ENCODE results near the gene TMEM125. TPM values are rescaled to one million over a fixed set of nuclear protein-coding genes. Genes with fewer than 3 reads are reported as not detected.
A peak's percentile ranks its signal among the peaks of the same experiment; 100 is the strongest.

The TMEM125 gene
- total RNA-seq, 2 donors from 2014 or later: 11.7 to 16.6 TPM

- no peaks in the 10 kb centered on the region for H3K9me3 Mint-ChIP-seq
- H3K27me3 Mint-ChIP-seq (ENCODE audit: insufficient read depth): peaks cover 8% of the 10 kb centered on the region
- no peak overlapping the region for H3K27ac ChIP-seq (ENCODE audit: low read depth, low read length)
- 89 to 98% methylated on average over 7 to 9 of the region's 9 CpGs for WGBS, 2 experiments (ENCODE audit: insufficient coverage in 1 of 2, insufficient read length in 1 of 2)
- no peak overlapping the region for H3K9ac ChIP-seq (ENCODE audit: extremely low read depth, low read length, poor library complexity, severe bottlenecking)
- no peak overlapping the region for H3K27ac Mint-ChIP-seq
- TF ChIP-seq, protein P1, sequence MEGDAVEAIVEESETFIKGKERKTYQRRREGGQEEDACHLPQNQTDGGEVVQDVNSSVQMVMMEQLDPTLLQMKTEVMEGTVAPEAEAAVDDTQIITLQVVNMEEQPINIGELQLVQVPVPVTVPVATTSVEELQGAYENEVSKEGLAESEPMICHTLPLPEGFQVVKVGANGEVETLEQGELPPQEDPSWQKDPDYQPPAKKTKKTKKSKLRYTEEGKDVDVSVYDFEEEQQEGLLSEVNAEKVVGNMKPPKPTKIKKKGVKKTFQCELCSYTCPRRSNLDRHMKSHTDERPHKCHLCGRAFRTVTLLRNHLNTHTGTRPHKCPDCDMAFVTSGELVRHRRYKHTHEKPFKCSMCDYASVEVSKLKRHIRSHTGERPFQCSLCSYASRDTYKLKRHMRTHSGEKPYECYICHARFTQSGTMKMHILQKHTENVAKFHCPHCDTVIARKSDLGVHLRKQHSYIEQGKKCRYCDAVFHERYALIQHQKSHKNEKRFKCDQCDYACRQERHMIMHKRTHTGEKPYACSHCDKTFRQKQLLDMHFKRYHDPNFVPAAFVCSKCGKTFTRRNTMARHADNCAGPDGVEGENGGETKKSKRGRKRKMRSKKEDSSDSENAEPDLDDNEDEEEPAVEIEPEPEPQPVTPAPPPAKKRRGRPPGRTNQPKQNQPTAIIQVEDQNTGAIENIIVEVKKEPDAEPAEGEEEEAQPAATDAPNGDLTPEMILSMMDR (conservative IDR thresholded peaks at IDR 0.05): no peak
- no peaks in the 10 kb centered on the region for H3K36me3 Mint-ChIP-seq (ENCODE audit: low read depth)
- no peak for DNase-seq
- H3K27me3 ChIP-seq (ENCODE audit: control insufficient read depth, insufficient read depth, low read length, poor library complexity, severe bottlenecking): peaks cover 16% of the 10 kb centered on the region
- H3K4me3 ChIP-seq (ENCODE audit: low read length): no peak overlapping the region
- H3K4me1 ChIP-seq (ENCODE audit: control insufficient read depth, insufficient read depth, low read length): no peaks in the 10 kb centered on the region
- no peak overlapping the region for H3K4me3 Mint-ChIP-seq
- H3K4me1 Mint-ChIP-seq: peaks cover 8% of the 10 kb centered on the region
- no peaks in the 10 kb centered on the region for H3K9me3 ChIP-seq (ENCODE audit: control insufficient read depth, low read length)
- no peaks in the 10 kb centered on the region for H3K36me3 ChIP-seq (ENCODE audit: control insufficient read depth, insufficient read depth, low read length)
These were observed 46.9 kb upstream of the TMEM125 start for GRCh38 chr1:43222879-43223278.

DNA sequence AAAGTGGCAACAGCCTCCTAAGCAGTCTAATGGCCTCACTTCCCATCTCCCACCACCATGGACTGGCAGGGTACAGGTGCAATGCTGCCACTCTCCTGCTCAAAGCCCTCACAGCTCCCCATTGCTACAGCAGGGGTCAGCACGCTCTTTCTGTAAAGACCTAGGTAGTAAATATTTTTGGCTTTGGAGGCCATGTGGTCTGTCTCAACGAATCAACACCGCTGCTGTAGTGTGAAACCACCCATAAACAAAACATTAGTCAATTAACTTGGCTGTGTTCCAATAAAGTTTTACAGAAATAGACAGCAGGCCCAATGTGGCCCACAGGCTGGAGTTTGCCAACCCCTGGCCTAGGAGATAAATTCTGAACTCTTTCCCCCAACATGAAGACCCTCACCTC is 44.6 kb upstream of the TMEM125 start:
- H3K27me3 Mint-ChIP-seq (ENCODE audit: insufficient read depth): peaks cover 8% of the 10 kb centered on the region
- TF ChIP-seq, protein P1 (conservative IDR thresholded peaks at IDR 0.05): peak; percentile 32

GRCh38 chr1:43227143-43227764 is 42.5 kb upstream of the TMEM125 start:
- H3K36me3 Mint-ChIP-seq (ENCODE audit: low read depth): no peaks in the 10 kb centered on the region
- peaks cover 10% of the 10 kb centered on the region for H3K27me3 Mint-ChIP-seq (ENCODE audit: insufficient read depth)
- no peak overlapping the region for H3K4me3 Mint-ChIP-seq
- no peaks in the 10 kb centered on the region for H3K9me3 Mint-ChIP-seq
- H3K27ac Mint-ChIP-seq: no peak overlapping the region
- peak; percentile 97 for DNase-seq
- Histone ChIP-seq H3K27me3 (ENCODE audit: control insufficient read depth, insufficient read depth, low read length, poor library complexity, severe bottlenecking) (peaks cover 9% of the 10 kb centered on the region), H3K4me1 (ENCODE audit: control insufficient read depth, insufficient read depth, low read length) (no peaks in the 10 kb centered on the region), H3K36me3 (ENCODE audit: control insufficient read depth, insufficient read depth, low read length) (no peaks in the 10 kb centered on the region), H3K9me3 (ENCODE audit: control insufficient read depth, low read length) (no peaks in the 10 kb centered on the region), H3K4me3 (ENCODE audit: low read length) (no peak overlapping the region), H3K9ac (ENCODE audit: extremely low read depth, low read length, poor library complexity, severe bottlenecking) (no peak overlapping the region), H3K27ac (ENCODE audit: low read depth, low read length) (no peak overlapping the region)
- WGBS, 2 experiments (ENCODE audit: insufficient coverage in 1 of 2, insufficient read length in 1 of 2): 32 to 38% methylated on average over 9 to 10 of the region's 10 CpGs
- TF ChIP-seq, protein P1 (conservative IDR thresholded peaks at IDR 0.05): peak; percentile 99
- peaks cover 22% of the 10 kb centered on the region for H3K4me1 Mint-ChIP-seq

More for the DNA sequence above, 44.6 kb upstream of the TMEM125 start:
- H3K9me3 Mint-ChIP-seq: no peaks in the 10 kb centered on the region
- Histone ChIP-seq H3K9ac (ENCODE audit: extremely low read depth, low read length, poor library complexity, severe bottlenecking) (no peak overlapping the region), H3K27me3 (ENCODE audit: control insufficient read depth, insufficient read depth, low read length, poor library complexity, severe bottlenecking) (peaks cover 16% of the 10 kb centered on the region), H3K9me3 (ENCODE audit: control insufficient read depth, low read length) (no peaks in the 10 kb centered on the region), H3K36me3 (ENCODE audit: control insufficient read depth, insufficient read depth, low read length) (no peaks in the 10 kb centered on the region), H3K27ac (ENCODE audit: low read depth, low read length) (no peak overlapping the region), H3K4me3 (ENCODE audit: low read length) (no peak overlapping the region), H3K4me1 (ENCODE audit: control insufficient read depth, insufficient read depth, low read length) (no peaks in the 10 kb centered on the region)
- 85 to 90% methylated on average over 2 to 3 of the region's 3 CpGs for WGBS, 2 experiments (ENCODE audit: insufficient coverage in 1 of 2, insufficient read length in 1 of 2)
- no peak overlapping the region for H3K4me3 Mint-ChIP-seq
- DNase-seq: no peak
- no peaks in the 10 kb centered on the region for H3K36me3 Mint-ChIP-seq (ENCODE audit: low read depth)
- no peak overlapping the region for H3K27ac Mint-ChIP-seq
- H3K4me1 Mint-ChIP-seq: peaks cover 15% of the 10 kb centered on the region

All from endodermal cell (in vitro differentiated cells).